ENCODE measurements around the gene HTT-AS.

Gene HTT-AS

DNA sequence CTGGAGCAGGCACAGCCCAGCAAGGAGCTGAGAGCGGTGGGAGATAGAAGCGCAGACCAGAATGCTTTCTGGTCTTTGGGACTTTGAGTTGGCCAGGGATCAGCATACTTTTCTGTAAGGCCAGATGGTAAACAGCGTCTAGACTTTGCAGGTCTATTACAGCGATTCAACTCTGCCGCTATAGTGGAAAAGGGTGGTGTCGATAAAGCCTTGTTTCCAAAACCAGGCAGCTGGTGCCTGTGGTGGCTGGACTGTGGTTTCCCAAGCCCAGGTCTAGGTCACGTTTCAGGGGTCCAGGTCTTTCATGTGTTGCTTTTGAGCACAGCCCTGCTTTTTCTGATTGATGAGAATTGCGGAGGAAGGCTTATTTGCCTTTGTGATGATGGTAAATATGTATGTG is 40.1 kb downstream of the HTT-AS start:
- Histone ChIP-seq H3K36me3 (ENCODE audit: low read length) (no peaks in the 10 kb centered on the region), H3K4me2 (ENCODE audit: low read depth, low read length, poor library complexity, severe bottlenecking) (no peak overlapping the region), H3F3A (ENCODE audit: insufficient read depth) (no peaks in the 10 kb centered on the region), H3K27me3 (ENCODE audit: low read length) (no peaks in the 10 kb centered on the region), H4K20me1 (ENCODE audit: low read depth, low read length) (no peaks in the 10 kb centered on the region), H3K79me2 (ENCODE audit: insufficient read depth, low read length) (no peaks in the 10 kb centered on the region), H3K27ac (ENCODE audit: low read depth, low read length) (no peak overlapping the region), H2AFZ (ENCODE audit: low read depth, low read length, severe bottlenecking) (no peak overlapping the region), H3K4me3 (ENCODE audit: insufficient read depth, low read length, poor library complexity, severe bottlenecking) (no peak overlapping the region), H3K9me3 (ENCODE audit: insufficient read depth, low read length) (no peaks in the 10 kb centered on the region), H3K9me2 (replicated peaks; ENCODE audit: insufficient read depth, low read length) (no peaks in the 10 kb centered on the region), H3K9ac (ENCODE audit: low read length) (no peak overlapping the region)
- TF ChIP-seq EZH2phosphoT487 (conservative IDR thresholded peaks at IDR 0.05; ENCODE audit: low read length), result no peak
- TF ChIP-seq, protein P1, sequence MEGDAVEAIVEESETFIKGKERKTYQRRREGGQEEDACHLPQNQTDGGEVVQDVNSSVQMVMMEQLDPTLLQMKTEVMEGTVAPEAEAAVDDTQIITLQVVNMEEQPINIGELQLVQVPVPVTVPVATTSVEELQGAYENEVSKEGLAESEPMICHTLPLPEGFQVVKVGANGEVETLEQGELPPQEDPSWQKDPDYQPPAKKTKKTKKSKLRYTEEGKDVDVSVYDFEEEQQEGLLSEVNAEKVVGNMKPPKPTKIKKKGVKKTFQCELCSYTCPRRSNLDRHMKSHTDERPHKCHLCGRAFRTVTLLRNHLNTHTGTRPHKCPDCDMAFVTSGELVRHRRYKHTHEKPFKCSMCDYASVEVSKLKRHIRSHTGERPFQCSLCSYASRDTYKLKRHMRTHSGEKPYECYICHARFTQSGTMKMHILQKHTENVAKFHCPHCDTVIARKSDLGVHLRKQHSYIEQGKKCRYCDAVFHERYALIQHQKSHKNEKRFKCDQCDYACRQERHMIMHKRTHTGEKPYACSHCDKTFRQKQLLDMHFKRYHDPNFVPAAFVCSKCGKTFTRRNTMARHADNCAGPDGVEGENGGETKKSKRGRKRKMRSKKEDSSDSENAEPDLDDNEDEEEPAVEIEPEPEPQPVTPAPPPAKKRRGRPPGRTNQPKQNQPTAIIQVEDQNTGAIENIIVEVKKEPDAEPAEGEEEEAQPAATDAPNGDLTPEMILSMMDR (IDR thresholded peaks at IDR 0.05; ENCODE audit: insufficient read depth, low read length, poor library complexity, severe bottlenecking), result no peak

DNA sequence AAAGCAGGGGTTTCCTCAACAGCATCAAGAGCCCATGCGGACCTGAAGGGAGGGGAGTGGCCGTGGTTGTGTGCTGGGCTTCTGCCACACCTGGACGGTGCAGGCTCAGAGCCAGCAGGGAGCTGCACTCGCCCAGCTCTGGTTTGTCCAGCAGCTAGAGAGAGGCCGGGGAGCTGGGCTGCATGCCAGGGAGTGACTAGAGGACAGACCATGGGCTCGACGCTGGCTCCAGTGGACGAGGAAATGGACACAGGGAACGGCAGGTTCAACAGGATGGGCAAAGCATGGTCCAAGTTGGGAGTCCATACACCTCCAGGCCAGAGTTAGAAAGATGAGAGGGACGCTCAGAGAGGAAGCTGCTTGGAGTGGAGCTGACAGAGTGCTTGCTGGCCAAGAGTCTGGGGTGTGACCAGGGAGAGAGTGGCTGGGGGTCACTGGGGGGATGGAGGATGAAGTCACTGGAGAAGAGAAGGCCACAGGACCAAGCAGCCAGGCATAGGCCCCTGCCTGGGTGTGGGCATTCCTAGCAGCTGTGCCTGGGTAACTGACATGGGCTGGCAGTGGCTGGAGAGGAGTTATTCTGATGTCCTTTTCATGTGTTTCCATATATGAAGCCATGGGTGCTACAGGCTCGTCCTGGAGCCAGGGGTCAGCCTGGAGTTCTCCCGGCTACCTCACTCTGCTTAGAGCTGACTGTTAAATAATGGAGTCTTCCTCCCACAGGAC is 42.8 kb downstream of the HTT-AS start:
- no peak overlapping the region for H3K4me2 ChIP-seq (ENCODE audit: low read depth, low read length, poor library complexity, severe bottlenecking)
- no peaks in the 10 kb centered on the region for H3F3A ChIP-seq (ENCODE audit: insufficient read depth)
- H3K36me3 ChIP-seq (ENCODE audit: low read length), result no peaks in the 10 kb centered on the region
- no peaks in the 10 kb centered on the region for H4K20me1 ChIP-seq (ENCODE audit: low read depth, low read length)
- no peaks in the 10 kb centered on the region for H3K79me2 ChIP-seq (ENCODE audit: insufficient read depth, low read length)
- TF ChIP-seq, protein P1 (IDR thresholded peaks at IDR 0.05; ENCODE audit: insufficient read depth, low read length, poor library complexity, severe bottlenecking), result no peak
- no peak for TF ChIP-seq EZH2phosphoT487 (conservative IDR thresholded peaks at IDR 0.05; ENCODE audit: low read length)
- H3K27me3 ChIP-seq (ENCODE audit: low read length), result no peaks in the 10 kb centered on the region
- no peak overlapping the region for H2AFZ ChIP-seq (ENCODE audit: low read depth, low read length, severe bottlenecking)
- no peak overlapping the region for H3K4me3 ChIP-seq (ENCODE audit: insufficient read depth, low read length, poor library complexity, severe bottlenecking)
- no peak overlapping the region for H3K27ac ChIP-seq (ENCODE audit: low read depth, low read length)
- no peaks in the 10 kb centered on the region for H3K9me3 ChIP-seq (ENCODE audit: insufficient read depth, low read length)
- H3K9me2 ChIP-seq (replicated peaks; ENCODE audit: insufficient read depth, low read length), result no peaks in the 10 kb centered on the region
- H3K9ac ChIP-seq (ENCODE audit: low read length), result no peak overlapping the region

DNA sequence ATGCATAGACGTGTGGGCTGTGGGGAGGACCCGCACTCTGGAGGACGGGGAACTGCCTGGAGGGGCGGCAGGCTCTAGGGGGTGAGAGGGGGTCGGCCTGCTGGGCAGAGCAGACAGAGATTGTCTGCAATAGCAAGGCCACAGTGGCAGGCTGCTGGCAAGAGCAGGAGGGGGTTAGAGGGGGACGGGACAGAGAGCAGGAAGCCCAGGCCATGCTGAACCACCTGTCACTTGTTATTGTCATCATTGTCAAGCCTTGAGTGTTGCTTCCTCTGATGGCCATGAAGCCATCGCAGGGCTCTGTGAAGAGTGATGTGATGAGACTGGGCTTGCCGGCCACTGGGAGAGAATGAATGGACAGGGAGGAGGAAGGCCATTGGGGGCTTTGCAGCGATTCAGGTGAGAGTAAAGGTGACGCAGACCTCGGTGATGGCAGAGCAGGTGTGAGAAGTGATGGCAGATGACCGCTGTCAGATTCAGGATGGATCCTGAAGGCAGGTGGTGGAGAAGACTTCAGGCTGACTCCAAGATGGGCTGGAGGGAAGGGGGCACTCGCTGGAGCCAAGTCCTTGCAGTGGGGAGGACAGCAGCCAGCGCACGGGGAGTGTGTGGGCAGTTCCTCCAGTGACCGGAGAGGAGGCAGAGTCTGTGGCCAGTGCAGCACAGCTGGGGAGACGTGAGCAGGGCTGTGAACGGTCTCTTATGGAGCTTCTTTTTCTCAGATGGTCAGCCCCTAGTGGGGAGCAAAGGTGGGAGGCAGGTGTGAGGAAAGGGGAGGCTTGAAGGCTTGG is 43.6 kb downstream of the HTT-AS start:
- TF ChIP-seq EZH2phosphoT487 (conservative IDR thresholded peaks at IDR 0.05; ENCODE audit: low read length), result no peak
- TF ChIP-seq, protein P1 (IDR thresholded peaks at IDR 0.05; ENCODE audit: insufficient read depth, low read length, poor library complexity, severe bottlenecking), result no peak
- Histone ChIP-seq H3K79me2 (ENCODE audit: insufficient read depth, low read length) (no peaks in the 10 kb centered on the region), H3K4me3 (ENCODE audit: insufficient read depth, low read length, poor library complexity, severe bottlenecking) (no peak overlapping the region), H3K4me2 (ENCODE audit: low read depth, low read length, poor library complexity, severe bottlenecking) (no peak overlapping the region), H3K27me3 (ENCODE audit: low read length) (no peaks in the 10 kb centered on the region), H4K20me1 (ENCODE audit: low read depth, low read length) (no peaks in the 10 kb centered on the region), H3F3A (ENCODE audit: insufficient read depth) (no peaks in the 10 kb centered on the region), H2AFZ (ENCODE audit: low read depth, low read length, severe bottlenecking) (no peak overlapping the region), H3K9ac (ENCODE audit: low read length) (no peak overlapping the region), H3K27ac (ENCODE audit: low read depth, low read length) (no peak overlapping the region), H3K9me2 (replicated peaks; ENCODE audit: insufficient read depth, low read length) (no peaks in the 10 kb centered on the region), H3K9me3 (ENCODE audit: insufficient read depth, low read length) (no peaks in the 10 kb centered on the region), H3K36me3 (ENCODE audit: low read length) (no peaks in the 10 kb centered on the region)
